HG03439 (cell line): ENCODE data around the gene NLRC3.
"Not testable (repeated sequence)": the region's sequence is repeated elsewhere in the genome, so short reads cannot be mapped to it uniquely, and the experiment has no call there.

Experiments
- ATAC-seq: cut with Tn5 transposase; IDR thresholded peaks from one replicate; pipeline ENCODE4 v1.9.1; 2021; ENCODE audit warnings: mild to moderate bottlenecking, moderate library complexity; ENCODE audit not compliant: unreplicated experiment

Gene NLRC3

DNA sequence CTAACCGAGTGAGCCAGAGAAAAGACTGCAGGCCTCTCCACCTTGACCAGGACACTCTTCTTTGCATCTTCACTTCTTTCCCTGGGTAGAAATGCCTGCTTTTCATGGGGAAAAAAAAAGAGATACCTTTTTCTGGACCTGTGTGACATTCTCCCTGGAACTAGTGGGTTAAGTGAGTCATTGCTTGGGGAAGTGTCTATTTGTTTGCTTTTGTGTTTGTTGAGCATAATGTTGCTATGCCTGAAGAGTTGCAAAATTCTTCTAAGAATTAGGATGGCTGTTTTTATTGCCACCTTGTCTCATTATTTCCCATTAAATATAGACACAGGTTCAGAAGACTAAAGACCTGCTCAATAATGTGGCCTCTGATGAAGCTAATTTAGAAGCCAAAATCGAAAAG, 57.6 kb downstream of the NLRC3 start:
- no peak for ATAC-seq

DNA sequence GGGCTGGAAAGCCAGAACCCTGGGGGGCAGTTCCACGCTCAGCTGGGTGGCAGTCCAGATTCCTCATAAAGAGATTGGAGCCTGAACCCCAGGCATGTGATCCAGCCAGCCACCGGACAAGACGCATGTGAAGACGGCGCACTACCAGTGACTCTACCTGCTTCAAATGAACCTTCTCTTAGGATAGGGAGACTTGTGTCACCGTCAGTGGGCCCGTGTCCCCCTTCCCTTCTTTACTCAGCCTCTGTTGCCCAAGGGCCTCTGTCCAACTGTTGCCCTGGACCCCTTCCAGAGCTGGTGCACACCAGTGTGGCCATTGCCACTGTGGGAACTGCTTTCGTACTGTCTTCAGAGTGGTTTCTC, 58.2 kb downstream of the NLRC3 start:
- no peak for ATAC-seq

DNA sequence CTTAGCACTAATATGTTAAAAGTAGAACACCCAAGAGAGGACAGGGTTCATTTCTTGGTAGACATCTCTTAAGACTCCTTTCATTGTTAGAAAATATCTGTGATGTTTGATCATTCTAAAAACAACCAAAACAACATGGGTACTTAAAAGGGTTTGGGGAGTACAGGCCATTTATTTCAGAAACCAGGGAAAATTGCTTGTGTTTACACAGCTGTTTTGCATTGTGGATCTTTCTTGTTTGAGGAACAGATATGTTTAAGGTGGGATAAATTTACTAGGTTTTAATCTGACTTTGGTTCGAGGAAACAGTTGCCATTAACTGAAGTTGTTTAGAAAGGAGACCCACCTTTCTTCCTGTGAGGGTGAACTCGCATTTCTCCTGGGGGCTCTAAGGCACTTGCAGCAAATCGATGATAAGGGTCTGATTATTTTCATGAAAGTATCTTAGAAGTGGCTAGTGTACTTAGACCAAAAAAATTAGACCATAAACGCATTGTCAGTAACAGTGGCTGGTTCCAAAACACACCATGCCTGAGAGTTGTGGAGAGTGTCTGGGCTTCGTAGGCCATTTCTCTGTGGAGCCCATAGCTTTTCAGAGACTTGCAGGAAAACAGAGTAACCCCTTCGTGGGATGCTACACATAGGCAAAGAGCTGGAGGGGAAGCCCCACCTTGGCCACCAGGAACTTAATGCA, 58.8 kb downstream of the NLRC3 start:
- no peak for ATAC-seq

- ATAC-seq, result no peak
Observed at GRCh38 chr16:3515897-3516296, 61.3 kb downstream of the NLRC3 start.

DNA sequence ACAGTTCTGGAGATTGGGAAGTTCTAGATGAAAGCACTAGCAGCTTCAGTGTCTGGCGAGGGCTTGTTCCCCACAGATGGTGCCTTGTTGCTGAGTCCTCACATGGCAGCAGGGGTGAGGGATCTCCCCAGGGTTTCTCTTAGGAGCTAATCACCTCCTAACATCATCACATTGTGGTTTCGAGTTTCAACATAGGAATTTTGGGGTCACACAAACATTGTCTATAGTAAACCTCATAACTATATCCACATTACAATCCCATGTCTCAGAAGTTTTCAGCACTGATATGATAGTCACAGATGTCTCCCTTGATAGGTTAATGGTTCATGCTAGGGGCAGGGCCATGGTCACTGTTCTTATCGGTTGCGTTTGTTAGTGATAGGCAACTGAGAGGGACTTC, 62.6 kb downstream of the NLRC3 start:
- ATAC-seq, result no peak

- peak; percentile 53 for ATAC-seq
Observed at GRCh38 chr16:3513892-3514583, 63.2 kb downstream of the NLRC3 start.

DNA sequence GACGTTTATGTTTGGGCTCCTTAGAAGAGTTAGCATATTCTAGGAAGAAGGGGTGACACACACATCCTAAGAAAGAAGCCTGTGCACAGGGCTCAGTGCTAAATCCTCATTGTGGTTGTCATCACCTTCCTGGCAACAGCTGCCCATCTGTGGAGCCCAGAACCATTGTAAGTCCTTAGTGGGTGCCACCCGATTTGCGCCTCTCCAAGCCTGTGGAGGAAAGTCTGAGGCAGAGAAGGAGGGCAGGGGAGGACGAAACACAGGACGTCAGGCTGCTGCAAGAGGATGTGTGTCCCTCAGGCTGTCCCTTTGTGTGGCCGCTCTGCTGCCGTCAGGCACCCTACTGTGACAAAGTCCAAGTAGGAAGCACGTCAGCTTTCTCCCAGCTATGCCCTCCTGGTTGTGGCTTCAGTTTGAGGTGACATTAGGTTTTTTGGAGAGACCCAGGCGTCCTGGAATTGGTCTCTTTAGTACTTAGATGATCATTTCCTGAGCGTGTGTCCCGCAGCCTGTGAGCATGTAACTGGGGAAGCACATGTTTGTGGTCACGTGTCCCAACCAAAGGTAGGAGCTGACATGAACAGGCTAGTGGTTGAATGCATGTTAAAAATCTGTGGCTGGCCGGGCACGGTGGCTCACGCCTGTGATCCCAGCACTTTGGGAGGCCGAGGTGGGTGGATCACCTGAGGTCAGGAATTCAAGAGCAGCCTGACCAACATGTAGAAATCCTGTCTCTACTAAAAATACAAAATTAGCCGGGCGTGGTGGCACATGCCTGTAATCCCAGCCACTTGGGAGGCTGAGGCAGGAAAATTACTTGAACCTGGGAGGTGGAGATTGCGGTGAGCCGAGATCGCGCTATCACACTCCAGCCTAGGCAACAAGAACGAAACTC, 65.7 kb downstream of the NLRC3 start:
- no peak for ATAC-seq

- ATAC-seq, result no peak
Observed at GRCh38 chr16:3510416-3510815, 66.8 kb downstream of the NLRC3 start.

DNA sequence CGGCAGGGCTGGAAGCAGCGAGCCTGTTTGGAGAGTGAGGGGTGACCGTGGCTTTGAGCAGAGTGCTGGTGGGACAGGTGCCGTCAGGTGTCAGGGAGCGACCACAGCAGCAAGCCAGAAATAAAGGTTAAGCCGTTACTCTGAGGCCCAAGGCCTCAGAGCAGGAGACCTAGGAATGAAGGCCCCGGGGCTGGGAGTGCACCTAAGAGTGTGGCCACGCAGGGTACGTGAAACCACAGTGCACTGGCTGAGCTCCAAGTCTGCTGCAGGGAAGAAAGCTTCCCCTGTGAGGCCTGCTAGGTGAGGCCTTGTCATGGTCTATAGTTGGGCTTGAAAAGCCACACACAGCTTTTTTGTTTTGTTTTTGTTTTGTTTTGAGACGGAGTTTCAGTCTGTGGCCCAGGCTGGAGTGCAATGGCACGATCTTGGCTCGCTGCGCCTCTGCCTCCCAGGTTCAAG, 67.7 kb downstream of the NLRC3 start:
- no peak for ATAC-seq

- ATAC-seq, result no peak
Observed at GRCh38 chr16:3508736-3509135, 68.5 kb downstream of the NLRC3 start.

- no peak for ATAC-seq
Observed at GRCh38 chr16:3503523-3503922, 73.7 kb downstream of the NLRC3 start.

DNA sequence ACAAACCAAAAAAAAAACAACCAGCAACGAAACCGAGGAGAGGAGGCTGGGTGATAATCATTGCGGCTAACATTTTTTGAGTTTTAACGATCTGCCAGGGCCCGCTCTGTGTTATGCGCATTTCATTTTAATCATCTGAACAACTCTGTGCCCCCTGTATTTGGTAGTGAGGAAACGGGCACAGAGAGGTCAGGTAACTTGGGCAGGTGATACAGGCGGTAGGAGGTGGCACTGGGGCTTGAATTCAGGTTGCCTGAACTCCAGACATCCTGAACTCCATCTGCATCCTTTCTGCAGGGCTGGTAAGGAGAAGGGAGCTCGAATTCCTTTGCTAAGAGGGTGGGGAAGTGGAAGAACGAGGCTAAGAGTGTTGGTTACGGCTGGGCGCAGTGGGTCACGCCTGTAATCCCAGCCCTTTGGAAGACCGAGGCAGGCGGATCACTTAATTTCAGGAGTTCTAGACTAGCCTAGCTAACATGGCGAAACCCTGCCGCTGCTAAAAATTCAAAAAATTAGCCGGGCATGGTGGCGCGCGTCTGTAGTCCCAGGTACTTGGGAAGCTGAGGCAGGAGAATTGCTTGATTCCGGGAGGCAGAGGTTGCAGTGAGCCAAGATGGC, 75.3 kb downstream of the NLRC3 start:
- ATAC-seq, result no peak

- not testable (repeated sequence) for ATAC-seq
Observed at GRCh38 chr16:3501412-3501761, 75.8 kb downstream of the NLRC3 start.

DNA sequence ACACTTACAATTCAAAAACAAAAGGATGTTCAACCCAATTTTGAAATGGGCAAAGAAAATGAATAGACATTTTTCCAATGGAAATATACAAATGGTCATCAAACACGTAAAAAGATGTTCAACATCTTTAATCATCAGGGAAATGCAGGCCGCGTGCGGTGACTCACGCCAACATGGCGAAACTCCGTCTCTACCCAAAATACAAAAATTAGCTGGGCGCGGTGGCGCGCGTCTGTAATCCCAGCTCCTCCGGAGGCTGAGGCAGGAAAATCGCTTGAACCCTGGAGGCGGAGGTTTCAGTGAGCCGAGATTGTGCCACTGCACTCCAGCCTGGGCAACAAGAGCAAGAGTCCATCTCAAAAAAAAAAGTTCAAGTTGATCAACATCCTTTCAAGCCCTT, 78.2 kb downstream of the NLRC3 start:
- ATAC-seq, result no peak

DNA sequence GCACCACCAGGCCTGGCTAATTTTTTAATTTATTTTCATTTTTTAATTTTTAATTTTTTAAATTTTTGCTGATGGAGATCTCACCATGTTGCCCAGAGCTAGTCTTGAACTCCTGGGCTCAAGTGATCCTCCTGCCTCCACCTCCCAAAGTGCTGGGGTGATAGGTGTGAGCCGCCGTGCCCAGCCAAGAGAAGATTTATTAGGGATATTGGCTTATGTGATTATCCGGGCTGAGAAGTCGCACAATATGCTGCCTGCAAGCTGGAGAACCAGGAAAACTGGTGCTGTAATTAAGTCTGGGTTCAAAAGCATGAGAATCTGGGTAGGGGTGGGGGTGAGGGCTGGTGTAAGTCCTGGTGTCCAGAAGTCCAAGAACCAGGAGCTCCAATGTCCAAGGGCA, 79.4 kb downstream of the NLRC3 start:
- no peak for ATAC-seq

GRCh38 chr16:3496386-3496785, 80.8 kb downstream of the NLRC3 start:
- no peak for ATAC-seq

GRCh38 chr16:3495176-3495575, 82.0 kb downstream of the NLRC3 start, which contains the start of gene C16orf90:
C16orf90 (minus strand) TSS chr16:3495489; CDS start chr16:3495421, 68 bp downstream.
- no peak for ATAC-seq

DNA sequence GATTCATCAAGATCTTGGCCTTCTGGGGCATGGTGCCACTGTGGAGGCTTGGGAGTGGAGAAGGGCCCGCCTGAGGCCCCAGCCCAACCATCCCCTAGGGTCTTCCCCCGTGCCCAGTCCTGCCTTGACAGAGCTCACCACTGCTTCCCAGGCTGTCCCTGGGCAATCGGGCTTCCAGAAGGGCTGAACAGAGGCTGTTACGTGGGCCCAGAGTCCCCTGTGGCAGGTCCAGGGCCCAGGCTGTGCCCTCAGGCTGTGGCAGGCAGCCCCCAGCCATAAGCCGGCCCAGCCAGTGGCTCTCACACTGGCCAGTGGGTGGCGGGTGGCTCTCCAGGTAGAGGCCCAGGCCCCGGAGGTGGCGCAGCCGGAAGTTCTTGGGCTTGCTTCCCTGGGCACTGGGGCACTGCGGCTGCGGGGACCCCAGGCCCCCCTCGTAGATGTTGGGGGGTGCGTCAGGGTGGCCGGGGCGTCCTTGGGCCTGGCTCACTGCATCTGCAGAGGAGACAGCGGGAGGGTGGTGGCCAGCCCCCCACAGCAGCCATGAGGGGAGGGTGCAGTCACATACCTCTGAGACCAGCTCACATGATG, 82.7 kb downstream of the NLRC3 start:
- ATAC-seq, result no peak

- no peak for ATAC-seq
Observed at GRCh38 chr16:3492356-3492755, 84.8 kb downstream of the NLRC3 start.

GRCh38 chr16:3490911-3491629, 86.1 kb downstream of the NLRC3 start:
- no peak for ATAC-seq
